Neural crest cell (in vitro differentiated cells): ENCODE data around the gene PITPNM1. TPM values are rescaled to one million over a fixed set of nuclear protein-coding genes. Genes with fewer than 3 reads are reported as not detected.
A peak's percentile ranks its signal among the peaks of the same experiment; 100 is the strongest.
"Not testable (repeated sequence)": the region's sequence is repeated elsewhere in the genome, so short reads cannot be mapped to it uniquely, and the experiment has no call there.

Experiments
- DNase-seq: peaks from one replicate; pipeline ENCODE4 v3.0.0; 2021; ENCODE audit warnings: low read depth, mixed read lengths, low spot score
- H3K27ac Mint-ChIP-seq: one replicate; pipeline ENCODE4 v1.8.0; 2021; ENCODE audit warnings: mild to moderate bottlenecking, mixed read lengths; ENCODE audit not compliant: unreplicated experiment
- H3K27me3 Mint-ChIP-seq: 2 replicates; pipeline ENCODE4 v1.8.0; 2021; ENCODE audit warnings: low read depth, mild to moderate bottlenecking, mixed read lengths
- H3K36me3 Mint-ChIP-seq: 2 replicates; pipeline ENCODE4 v1.8.0; 2021; ENCODE audit warnings: low read depth, mild to moderate bottlenecking, mixed read lengths
- H3K4me1 Mint-ChIP-seq: 2 replicates; pipeline ENCODE4 v1.8.0; 2021; ENCODE audit warnings: mixed read lengths
- H3K4me3 Mint-ChIP-seq: one replicate; pipeline ENCODE4 v1.8.0; 2021; ENCODE audit warnings: mild to moderate bottlenecking, mixed read lengths
- H3K9me3 Mint-ChIP-seq: 2 replicates; pipeline ENCODE4 v1.8.0; 2021; ENCODE audit warnings: mixed read lengths
- total RNA-seq: library from RNA; stranded (reverse); gene quantifications from 2 replicates; pipeline ENCODE4 v1.2.1, GENCODE V29; 2021
- TF ChIP-seq, protein P1 (sequence below): fragments of 200-600 bp; sonication (generic); conservative IDR thresholded peaks from 2 replicates; pipeline ENCODE4 v1.5.0; 2021; ENCODE audit warnings: antibody characterized with exemption, mild to moderate bottlenecking

PITPNM1 gene
- total RNA-seq, 1 donor from 2014 or later = 109 TPM

DNA sequence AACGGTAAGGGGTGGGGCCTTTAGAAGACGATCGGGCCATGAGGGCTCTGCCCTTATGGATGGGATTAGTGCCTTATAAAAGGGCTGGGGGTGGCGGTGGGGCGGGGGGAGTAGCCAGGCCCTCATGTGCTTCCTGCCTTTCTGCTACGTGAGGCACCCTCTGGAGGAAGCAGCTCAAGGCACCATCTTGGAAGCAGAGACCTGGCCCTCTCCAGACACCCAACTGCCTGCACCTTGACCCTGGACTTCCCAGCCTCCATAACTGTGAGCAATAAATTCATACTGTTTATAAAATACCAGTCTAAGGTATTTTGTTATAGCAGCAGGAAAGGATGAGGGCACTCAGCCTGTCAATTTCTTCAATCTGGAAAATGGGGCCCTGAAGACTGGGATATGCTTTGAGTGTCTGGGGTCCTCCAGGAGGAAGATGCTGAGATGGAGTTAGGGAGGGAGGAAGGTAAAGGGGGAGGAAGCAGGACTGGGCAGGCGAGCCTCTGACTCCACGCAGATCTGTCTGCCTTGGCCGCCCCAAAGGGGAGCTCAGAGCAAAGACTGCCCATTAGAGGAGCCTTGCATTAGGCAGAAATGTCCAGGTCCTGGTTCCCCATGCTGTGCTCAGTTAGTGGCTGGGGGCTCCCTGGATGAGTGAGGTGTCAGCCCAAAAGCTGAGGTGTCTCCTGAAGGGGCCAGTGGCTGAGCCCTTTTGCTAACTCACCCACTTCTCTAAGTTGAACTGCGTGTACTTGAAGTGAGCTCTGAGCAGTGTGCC is 12.8 kb upstream of the PITPNM1 start:
- H3K27me3 Mint-ChIP-seq = peaks cover 24% of the 10 kb centered on the region
- DNase-seq = no peak
- H3K9me3 Mint-ChIP-seq = no peaks in the 10 kb centered on the region
- H3K4me1 Mint-ChIP-seq = no peaks in the 10 kb centered on the region
- no peak overlapping the region for H3K27ac Mint-ChIP-seq
- TF ChIP-seq, protein P1, sequence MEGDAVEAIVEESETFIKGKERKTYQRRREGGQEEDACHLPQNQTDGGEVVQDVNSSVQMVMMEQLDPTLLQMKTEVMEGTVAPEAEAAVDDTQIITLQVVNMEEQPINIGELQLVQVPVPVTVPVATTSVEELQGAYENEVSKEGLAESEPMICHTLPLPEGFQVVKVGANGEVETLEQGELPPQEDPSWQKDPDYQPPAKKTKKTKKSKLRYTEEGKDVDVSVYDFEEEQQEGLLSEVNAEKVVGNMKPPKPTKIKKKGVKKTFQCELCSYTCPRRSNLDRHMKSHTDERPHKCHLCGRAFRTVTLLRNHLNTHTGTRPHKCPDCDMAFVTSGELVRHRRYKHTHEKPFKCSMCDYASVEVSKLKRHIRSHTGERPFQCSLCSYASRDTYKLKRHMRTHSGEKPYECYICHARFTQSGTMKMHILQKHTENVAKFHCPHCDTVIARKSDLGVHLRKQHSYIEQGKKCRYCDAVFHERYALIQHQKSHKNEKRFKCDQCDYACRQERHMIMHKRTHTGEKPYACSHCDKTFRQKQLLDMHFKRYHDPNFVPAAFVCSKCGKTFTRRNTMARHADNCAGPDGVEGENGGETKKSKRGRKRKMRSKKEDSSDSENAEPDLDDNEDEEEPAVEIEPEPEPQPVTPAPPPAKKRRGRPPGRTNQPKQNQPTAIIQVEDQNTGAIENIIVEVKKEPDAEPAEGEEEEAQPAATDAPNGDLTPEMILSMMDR = no peak
- no peaks in the 10 kb centered on the region for H3K36me3 Mint-ChIP-seq
- H3K4me3 Mint-ChIP-seq = no peak overlapping the region

- no peaks in the 10 kb centered on the region for H3K36me3 Mint-ChIP-seq
- no peak overlapping the region for H3K4me3 Mint-ChIP-seq
- TF ChIP-seq, protein P1 = no peak
- H3K27me3 Mint-ChIP-seq = peaks cover 31% of the 10 kb centered on the region
- DNase-seq = no peak
- H3K27ac Mint-ChIP-seq = no peak overlapping the region
- H3K4me1 Mint-ChIP-seq = no peaks in the 10 kb centered on the region
- H3K9me3 Mint-ChIP-seq = no peaks in the 10 kb centered on the region
Measured at GRCh38 chr11:67516806-67517205, 11.6 kb upstream of the PITPNM1 start.

DNA sequence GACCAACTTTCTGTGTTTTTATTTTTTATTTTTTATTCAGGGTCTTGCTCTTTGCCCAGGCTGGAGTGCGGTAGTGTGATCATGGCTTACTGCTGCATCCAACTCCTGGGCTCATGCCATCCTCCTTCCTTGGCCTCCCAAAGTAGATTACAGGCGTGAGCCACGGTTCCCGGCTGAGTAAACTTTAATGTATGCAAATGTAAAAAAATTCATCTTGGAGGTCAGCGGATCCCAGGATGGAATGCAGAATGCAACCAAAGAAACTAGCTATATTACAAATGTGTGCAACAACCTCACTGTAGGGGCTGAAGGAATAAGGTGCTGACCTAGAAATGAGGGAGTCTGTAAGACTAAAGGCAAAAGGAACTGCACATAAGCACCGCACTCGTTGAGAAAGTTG is 9.0 kb upstream of the PITPNM1 start:
- Mint-ChIP-seq H3K27me3 (peaks cover 46% of the 10 kb centered on the region), H3K4me1 (peaks cover 2% of the 10 kb centered on the region), H3K36me3 (no peaks in the 10 kb centered on the region), H3K9me3 (no peaks in the 10 kb centered on the region), H3K4me3 (no peak overlapping the region), H3K27ac (no peak overlapping the region)
- TF ChIP-seq, protein P1 = no peak
- no peak for DNase-seq

- Mint-ChIP-seq H3K27me3 (peaks cover 50% of the 10 kb centered on the region), H3K4me1 (peaks cover 17% of the 10 kb centered on the region), H3K4me3 (peak overlapping the region; percentile 50)
- H3K27ac Mint-ChIP-seq, DNase-seq, H3K9me3 Mint-ChIP-seq, H3K36me3 Mint-ChIP-seq: not testable (repeated sequence)
Measured at GRCh38 chr11:67511558-67511957, 6.4 kb upstream of the PITPNM1 start.

GRCh38 chr11:67510023-67510345 is 4.8 kb upstream of the PITPNM1 start:
- Mint-ChIP-seq H3K9me3 (no peaks in the 10 kb centered on the region), H3K4me3 (peak overlapping the region; percentile 93), H3K27ac (no peak overlapping the region), H3K36me3 (no peaks in the 10 kb centered on the region), H3K27me3 (peaks cover 42% of the 10 kb centered on the region), H3K4me1 (peaks cover 27% of the 10 kb centered on the region)
- TF ChIP-seq, protein P1 = no peak
- no peak for DNase-seq

GRCh38 chr11:67508486-67509121 is 3.4 kb upstream of the PITPNM1 start:
- Mint-ChIP-seq H3K4me3 (peak overlapping the region; percentile 93), H3K27me3 (peaks cover 31% of the 10 kb centered on the region), H3K9me3 (no peaks in the 10 kb centered on the region), H3K36me3 (no peaks in the 10 kb centered on the region), H3K27ac (peak overlapping the region; percentile 92), H3K4me1 (peaks cover 29% of the 10 kb centered on the region)
- TF ChIP-seq, protein P1 = no peak
- peak; percentile 98 for DNase-seq
